ENCODE results near the gene PLEKHG7. TPM values are rescaled to one million over a fixed set of nuclear protein-coding genes. Genes with fewer than 3 reads are reported as not detected.
A peak's percentile ranks its signal among the peaks of the same experiment; 100 is the strongest.
"Not testable (repeated sequence)": the region's sequence is repeated elsewhere in the genome, so short reads cannot be mapped to it uniquely, and the experiment has no call there.

Gene PLEKHG7
- polyA plus RNA-seq, result not detected

GRCh38 chr12:92702754-92703679 is at the start of gene PLEKHG7:
PLEKHG7 (plus strand) TSS chr12:92702989; CDS start chr12:92706632, 3,643 bp downstream.
- H3K27ac Mint-ChIP-seq, result no peak within 1 kb of the TSS
- no peak for DNase-seq

GRCh38 chr12:92654256-92654655 is 48.5 kb upstream of the PLEKHG7 start:
- not testable (repeated sequence) for H3K27me3 Mint-ChIP-seq (ENCODE audit: low read depth in 3 of 3); H3K27ac Mint-ChIP-seq; DNase-seq; H3K4me1 Mint-ChIP-seq; H3K9me3 Mint-ChIP-seq; H3K36me3 Mint-ChIP-seq; H3K4me3 Mint-ChIP-seq

More at GRCh38 chr12:92702754-92703679, at the start of gene PLEKHG7:
- Mint-ChIP-seq H3K36me3 (no peaks in the 10 kb centered on the region), H3K4me1 (peaks cover 9 to 14% of the 10 kb centered on the region in 2 donors), H3K4me3 (no peak within 1 kb of the TSS), H3K27me3 (ENCODE audit: low read depth in 3 of 3) (peaks cover 0 to 3% (median 2%) of the 10 kb centered on the region in 3 donors), H3K9me3 (no peaks in the 10 kb centered on the region)

- H3K36me3 Mint-ChIP-seq, result no peaks in the 10 kb centered on the region
- H3K27ac Mint-ChIP-seq, result no peak overlapping the region
Observed at GRCh38 chr12:92654929-92655328, 47.9 kb upstream of the PLEKHG7 start.

GRCh38 chr12:92656911-92657310 is 45.9 kb upstream of the PLEKHG7 start:
- H3K27me3 Mint-ChIP-seq (ENCODE audit: low read depth in 3 of 3), result peaks cover 0 to 5% (median 0%) of the 10 kb centered on the region in 3 donors
- no peak overlapping the region for H3K4me3 Mint-ChIP-seq
- no peak for DNase-seq
- H3K36me3 Mint-ChIP-seq, result no peaks in the 10 kb centered on the region
- H3K27ac Mint-ChIP-seq, result peak overlapping the region in 1 of 6 donors; percentile 1
- H3K9me3 Mint-ChIP-seq, result peaks cover 0 to 2% (median 0%) of the 10 kb centered on the region in 6 donors
- H3K4me1 Mint-ChIP-seq, result no peaks in the 10 kb centered on the region

More at GRCh38 chr12:92654929-92655328, 47.9 kb upstream of the PLEKHG7 start:
- Mint-ChIP-seq H3K27me3 (ENCODE audit: low read depth in 3 of 3) (peaks cover 0 to 7% (median 0%) of the 10 kb centered on the region in 3 donors), H3K4me1 (peaks cover 0 to 3% of the 10 kb centered on the region in 2 donors), H3K4me3 (no peak overlapping the region), H3K9me3 (peaks cover 0 to 2% (median 0%) of the 10 kb centered on the region in 6 donors)
- no peak for DNase-seq

GRCh38 chr12:92657770-92658169 is 45.0 kb upstream of the PLEKHG7 start:
- DNase-seq, result no peak
- no peak overlapping the region for H3K27ac Mint-ChIP-seq
- peaks cover 0 to 2% (median 0%) of the 10 kb centered on the region in 6 donors for H3K9me3 Mint-ChIP-seq
- H3K27me3 Mint-ChIP-seq (ENCODE audit: low read depth in 3 of 3), result peaks cover 0 to 5% (median 0%) of the 10 kb centered on the region in 3 donors
- H3K4me1 Mint-ChIP-seq, result no peaks in the 10 kb centered on the region
- H3K4me3 Mint-ChIP-seq, result no peak overlapping the region
- H3K36me3 Mint-ChIP-seq, result no peaks in the 10 kb centered on the region

- H3K9me3 Mint-ChIP-seq, result peaks cover 0 to 2% (median 0%) of the 10 kb centered on the region in 6 donors
- H3K27me3 Mint-ChIP-seq (ENCODE audit: low read depth in 3 of 3), result peaks cover 0 to 3% (median 0%) of the 10 kb centered on the region in 3 donors
- no peak for DNase-seq
- H3K4me3 Mint-ChIP-seq, result no peak overlapping the region
- H3K36me3 Mint-ChIP-seq, result no peaks in the 10 kb centered on the region
- H3K4me1 Mint-ChIP-seq, result no peaks in the 10 kb centered on the region
- no peak overlapping the region for H3K27ac Mint-ChIP-seq
Observed at GRCh38 chr12:92658611-92659010, 44.2 kb upstream of the PLEKHG7 start.

- H3K4me3 Mint-ChIP-seq, result no peak overlapping the region
- no peaks in the 10 kb centered on the region for H3K27me3 Mint-ChIP-seq (ENCODE audit: low read depth in 3 of 3)
- H3K9me3 Mint-ChIP-seq, result peaks cover 0 to 2% (median 0%) of the 10 kb centered on the region in 6 donors
- no peak overlapping the region for H3K27ac Mint-ChIP-seq
- no peak for DNase-seq
- no peaks in the 10 kb centered on the region for H3K4me1 Mint-ChIP-seq
- H3K36me3 Mint-ChIP-seq, result no peaks in the 10 kb centered on the region
Observed at GRCh38 chr12:92661269-92661668, 41.5 kb upstream of the PLEKHG7 start.

GRCh38 chr12:92665496-92665895 is 37.3 kb upstream of the PLEKHG7 start:
- Mint-ChIP-seq H3K36me3 (no peaks in the 10 kb centered on the region), H3K27me3 (ENCODE audit: low read depth in 3 of 3) (peaks cover 0 to 3% (median 1%) of the 10 kb centered on the region in 3 donors)

GRCh38 chr12:92668739-92669138 is 34.0 kb upstream of the PLEKHG7 start:
- Mint-ChIP-seq H3K27ac (no peak overlapping the region), H3K36me3 (no peaks in the 10 kb centered on the region), H3K4me3 (no peak overlapping the region), H3K4me1 (no peaks in the 10 kb centered on the region), H3K9me3 (no peaks in the 10 kb centered on the region), H3K27me3 (ENCODE audit: low read depth in 3 of 3) (peaks cover 0 to 7% (median 1%) of the 10 kb centered on the region in 3 donors)
- DNase-seq, result no peak

More at GRCh38 chr12:92665496-92665895, 37.3 kb upstream of the PLEKHG7 start:
- Mint-ChIP-seq H3K9me3 (peaks cover 0 to 2% (median 0%) of the 10 kb centered on the region in 6 donors), H3K4me3 (no peak overlapping the region), H3K27ac (no peak overlapping the region), H3K4me1 (no peaks in the 10 kb centered on the region)
- no peak for DNase-seq

- H3K27me3 Mint-ChIP-seq (ENCODE audit: low read depth in 3 of 3); H3K36me3 Mint-ChIP-seq; H3K4me3 Mint-ChIP-seq; H3K27ac Mint-ChIP-seq; H3K9me3 Mint-ChIP-seq; DNase-seq; H3K4me1 Mint-ChIP-seq: not testable (repeated sequence)
Observed at GRCh38 chr12:92671524-92671923, 31.3 kb upstream of the PLEKHG7 start.

GRCh38 chr12:92673756-92674155 is 29.0 kb upstream of the PLEKHG7 start:
- Mint-ChIP-seq H3K4me3 (no peak overlapping the region), H3K27me3 (ENCODE audit: low read depth in 3 of 3) (peaks cover 0 to 7% (median 4%) of the 10 kb centered on the region in 3 donors), H3K36me3 (no peaks in the 10 kb centered on the region), H3K4me1 (peaks cover 4 to 9% of the 10 kb centered on the region in 2 donors), H3K27ac (no peak overlapping the region), H3K9me3 (no peaks in the 10 kb centered on the region)
- DNase-seq, result no peak

- Mint-ChIP-seq H3K27ac (no peak overlapping the region), H3K4me1 (peaks cover 4 to 9% of the 10 kb centered on the region in 2 donors)
- DNase-seq, result no peak
Observed at GRCh38 chr12:92674500-92674899, 28.3 kb upstream of the PLEKHG7 start.

GRCh38 chr12:92675092-92675865 is 27.5 kb upstream of the PLEKHG7 start:
- H3K27me3 Mint-ChIP-seq (ENCODE audit: low read depth in 3 of 3), result peaks cover 0 to 5% (median 3%) of the 10 kb centered on the region in 3 donors
- no peaks in the 10 kb centered on the region for H3K9me3 Mint-ChIP-seq
- peaks cover 4 to 9% of the 10 kb centered on the region in 2 donors for H3K4me1 Mint-ChIP-seq
- DNase-seq, result peak in 1 of 3 donors; percentile 13
- H3K27ac Mint-ChIP-seq, result no peak overlapping the region
- H3K4me3 Mint-ChIP-seq, result no peak overlapping the region
- no peaks in the 10 kb centered on the region for H3K36me3 Mint-ChIP-seq

More at GRCh38 chr12:92674500-92674899, 28.3 kb upstream of the PLEKHG7 start:
- Mint-ChIP-seq H3K27me3 (ENCODE audit: low read depth in 3 of 3) (peaks cover 0 to 7% (median 3%) of the 10 kb centered on the region in 3 donors), H3K36me3 (no peaks in the 10 kb centered on the region), H3K4me3 (no peak overlapping the region), H3K9me3 (no peaks in the 10 kb centered on the region)

GRCh38 chr12:92676710-92677109 is 26.1 kb upstream of the PLEKHG7 start:
- H3K27ac Mint-ChIP-seq, result no peak overlapping the region
- no peak for DNase-seq
- H3K4me3 Mint-ChIP-seq, result no peak overlapping the region
- no peaks in the 10 kb centered on the region for H3K36me3 Mint-ChIP-seq
- no peaks in the 10 kb centered on the region for H3K9me3 Mint-ChIP-seq
- peaks cover 4 to 9% of the 10 kb centered on the region in 2 donors for H3K4me1 Mint-ChIP-seq
- peaks cover 0 to 3% (median 0%) of the 10 kb centered on the region in 3 donors for H3K27me3 Mint-ChIP-seq (ENCODE audit: low read depth in 3 of 3)
